HG02588 (cell line): ENCODE data around the gene MYO3B.
"Not testable (repeated sequence)": the region's sequence is repeated elsewhere in the genome, so short reads cannot be mapped to it uniquely, and the experiment has no call there.

Experiments
- ATAC-seq: cut with Tn5 transposase; IDR thresholded peaks from one replicate; pipeline ENCODE4 v1.9.1; 2021; ENCODE audit warnings: mild to moderate bottlenecking, moderate library complexity; ENCODE audit not compliant: unreplicated experiment

MYO3B gene

GRCh38 chr2:170544817-170545216, 366.9 kb downstream of the MYO3B start:
- ATAC-seq, result no peak

- no peak for ATAC-seq
These were observed 370.4 kb downstream of the MYO3B start for GRCh38 chr2:170548304-170548703.

- ATAC-seq, result no peak
These were observed 372.6 kb downstream of the MYO3B start for GRCh38 chr2:170550501-170550900.

- not testable (repeated sequence) for ATAC-seq
These were observed 374.0 kb downstream of the MYO3B start for GRCh38 chr2:170551899-170552298.

- no peak for ATAC-seq
These were observed 375.8 kb downstream of the MYO3B start for GRCh38 chr2:170553748-170554147.

- no peak for ATAC-seq
These were observed 376.5 kb downstream of the MYO3B start for GRCh38 chr2:170554278-170554955.

GRCh38 chr2:170562928-170563327, 385.0 kb downstream of the MYO3B start:
- no peak for ATAC-seq

GRCh38 chr2:170563401-170563800, 385.5 kb downstream of the MYO3B start:
- no peak for ATAC-seq

- ATAC-seq, result no peak
These were observed 388.2 kb downstream of the MYO3B start for GRCh38 chr2:170566138-170566537.

- no peak for ATAC-seq
These were observed 389.5 kb downstream of the MYO3B start for GRCh38 chr2:170567429-170567828.

- no peak for ATAC-seq
These were observed 390.6 kb downstream of the MYO3B start for GRCh38 chr2:170568511-170568910.

GRCh38 chr2:170571612-170572011, 393.7 kb downstream of the MYO3B start:
- no peak for ATAC-seq

GRCh38 chr2:170573671-170574070, 395.7 kb downstream of the MYO3B start:
- no peak for ATAC-seq

GRCh38 chr2:170576296-170576695, 398.3 kb downstream of the MYO3B start:
- no peak for ATAC-seq

GRCh38 chr2:170577356-170577755, 399.4 kb downstream of the MYO3B start:
- ATAC-seq, result no peak

- no peak for ATAC-seq
These were observed 400.7 kb downstream of the MYO3B start for GRCh38 chr2:170578606-170579005.

GRCh38 chr2:170579511-170579910, 401.6 kb downstream of the MYO3B start:
- ATAC-seq, result no peak

- ATAC-seq, result no peak
These were observed 404.4 kb downstream of the MYO3B start for GRCh38 chr2:170582313-170582712.

GRCh38 chr2:170582751-170583463, 405.0 kb downstream of the MYO3B start:
- no peak for ATAC-seq

GRCh38 chr2:170585067-170585466, 407.1 kb downstream of the MYO3B start:
- ATAC-seq, result no peak

- no peak for ATAC-seq
These were observed 408.7 kb downstream of the MYO3B start for GRCh38 chr2:170586571-170587095.

GRCh38 chr2:170587117-170587516, 409.2 kb downstream of the MYO3B start:
- no peak for ATAC-seq
